GM12892 (cell line): Measurements from ENCODE around the gene CYP2A6.
"Not testable (repeated sequence)": the region's sequence is repeated elsewhere in the genome, so short reads cannot be mapped to it uniquely, and the experiment has no call there.

Experiments used
- POLR2A ChIP-seq: IDR thresholded peaks from 2 replicates; pipeline ENCODE4 v1.6.1; 2011; ENCODE audit warnings: low read depth, low read length, control low read depth
- POLR2AphosphoS5 ChIP-seq: IDR thresholded peaks from 2 replicates; pipeline ENCODE4 v1.6.1; 2011; ENCODE audit warnings: low read depth, low read length, control low read depth
- TAF1 ChIP-seq: IDR thresholded peaks from 2 replicates; pipeline ENCODE4 v1.6.1; 2011; ENCODE audit warnings: low read depth, mild to moderate bottlenecking, control low read depth, low read length, borderline replicate concordance

DNA sequence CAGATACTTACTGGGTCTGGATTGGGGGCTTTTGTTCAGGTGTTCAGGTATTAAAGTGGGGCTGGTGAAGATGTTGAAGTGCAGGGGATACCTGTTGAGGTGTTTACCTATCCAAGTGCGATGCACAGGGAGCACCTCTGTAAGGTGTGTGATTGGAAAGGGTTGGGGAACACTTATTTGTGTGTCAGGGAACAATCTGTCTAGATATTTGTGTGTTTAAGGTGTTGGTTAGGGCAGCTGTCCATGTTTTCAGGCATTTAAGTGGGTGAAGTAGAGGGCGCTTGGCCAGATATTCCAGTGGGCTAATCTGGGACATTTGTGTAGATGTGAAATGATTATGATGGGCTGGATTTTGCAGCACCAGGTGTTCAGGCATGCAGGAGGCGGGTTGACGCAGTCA, 29.1 kb upstream of the CYP2A6 start:
- TF ChIP-seq POLR2AphosphoS5, TAF1, POLR2A: not testable (repeated sequence)
